Neural cell (in vitro differentiated cells): ENCODE measurements around the gene KISS1R. TPM values are rescaled to one million over a fixed set of nuclear protein-coding genes. Genes with fewer than 3 reads are reported as not detected.

Experiments used
- H2AFZ ChIP-seq: fragments of 200-600, 300-800 bp; sonication (generic), shearing (Covaris generic); 2 replicates; pipeline ENCODE4 v1.6.0; 2014; ENCODE audit warnings: low read depth, mild to moderate bottlenecking, antibody characterized with exemption, low read length, moderate library complexity
- H3F3A ChIP-seq: fragments of 200-600 bp; shearing (Covaris generic); 2 replicates; pipeline ENCODE4 v1.6.1; 2016; ENCODE audit warnings: mild to moderate bottlenecking, moderate library complexity, mixed read lengths, antibody characterized with exemption, low read length; ENCODE audit not compliant: insufficient read depth, poor library complexity, severe bottlenecking
- H3K27ac ChIP-seq: fragments of 200-600, 300-800 bp; sonication (generic), shearing (Covaris generic); 2 replicates; pipeline ENCODE4 v1.5.1; 2014; ENCODE audit warnings: mild to moderate bottlenecking, low read length, moderate library complexity
- H3K27me3 ChIP-seq: fragments of 300-800, 200-600 bp; sonication (generic), shearing (Covaris generic); 2 replicates; pipeline ENCODE4 v1.6.0; 2014; ENCODE audit warnings: mild to moderate bottlenecking, low read depth, low read length, moderate library complexity; ENCODE audit not compliant: insufficient read depth
- H3K36me3 ChIP-seq: fragments of 300-800, 200-600 bp; sonication (generic), shearing (Covaris generic); 2 replicates; pipeline ENCODE4 v1.5.1; 2014; ENCODE audit warnings: mild to moderate bottlenecking, antibody characterized with exemption, low read length, moderate library complexity; ENCODE audit not compliant: insufficient read depth
- H3K4me2 ChIP-seq: fragments of 300-800, 200-600 bp; sonication (generic), shearing (Covaris generic); 2 replicates; pipeline ENCODE4 v1.6.0; 2014; ENCODE audit warnings: mild to moderate bottlenecking, low read length
- H3K4me3 ChIP-seq: fragments of 300-800, 200-600 bp; sonication (generic), shearing (Covaris generic); 2 replicates; pipeline ENCODE4 v1.5.1; 2014; ENCODE audit warnings: mild to moderate bottlenecking, low read length, moderate library complexity
- H3K79me2 ChIP-seq: fragments of 200-600 bp; shearing (Covaris generic); replicated peaks from 2 replicates; pipeline ENCODE4 v1.6.0; 2014; ENCODE audit warnings: mild to moderate bottlenecking, low read length, moderate library complexity; ENCODE audit not compliant: insufficient read depth
- H3K9ac ChIP-seq: fragments of 300-800, 200-600 bp; sonication (generic), shearing (Covaris generic); 2 replicates; pipeline ENCODE4 v1.6.1; 2016; ENCODE audit warnings: mild to moderate bottlenecking, low read length, mixed read lengths
- H3K9me2 ChIP-seq: fragments of 200-600 bp; shearing (Covaris generic); 2 replicates; pipeline ENCODE4 v1.6.1; 2016; ENCODE audit warnings: mild to moderate bottlenecking, low read length, mixed read lengths; ENCODE audit not compliant: insufficient read depth
- H3K9me3 ChIP-seq: fragments of 200-600, 300-800 bp; sonication (generic), shearing (Covaris generic); 2 replicates; pipeline ENCODE4 v1.6.1; 2016; ENCODE audit warnings: mild to moderate bottlenecking, mixed run types, low read length, moderate library complexity, mixed read lengths
- H4K20me1 ChIP-seq: fragments of 200-600 bp; shearing (Covaris generic); 2 replicates; pipeline ENCODE4 v1.6.1; 2016; ENCODE audit warnings: mild to moderate bottlenecking, mixed run types; ENCODE audit not compliant: insufficient read depth
- EP300 ChIP-seq: fragments of 450-650 bp; conservative IDR thresholded peaks from 2 replicates; pipeline ENCODE4 v1.6.1; 2014; ENCODE audit warnings: antibody characterized with exemption, mild to moderate bottlenecking, moderate library complexity; ENCODE audit not compliant: poor library complexity, severe bottlenecking
- EZH2 ChIP-seq: fragments of 200-600, 300-800 bp; shearing (Covaris generic), sonication (generic); IDR thresholded peaks from 2 replicates; pipeline ENCODE4 v1.6.1; 2014; ENCODE audit warnings: antibody characterized with exemption, low read length, borderline replicate concordance, mild to moderate bottlenecking; ENCODE audit not compliant: insufficient read depth, poor library complexity, severe bottlenecking
- MXI1 ChIP-seq: fragments of 450-650 bp; conservative IDR thresholded peaks from 2 replicates; pipeline ENCODE4 v1.6.1; 2014; ENCODE audit warnings: antibody characterized with exemption, mild to moderate bottlenecking; ENCODE audit not compliant: poor library complexity, severe bottlenecking
- POLR2AphosphoS5 ChIP-seq: IDR thresholded peaks from 2 replicates; pipeline ENCODE4 v1.6.1; 2012
- RAD21 ChIP-seq: fragments of 450-650 bp; conservative IDR thresholded peaks from 2 replicates; pipeline ENCODE4 v1.6.1; 2014; ENCODE audit warnings: antibody characterized with exemption, mild to moderate bottlenecking, moderate library complexity
- REST ChIP-seq: IDR thresholded peaks from 2 replicates; pipeline ENCODE4 v1.6.1; 2012; ENCODE audit warnings: borderline replicate concordance
- SMC3 ChIP-seq: fragments of 450-650 bp; conservative IDR thresholded peaks from 2 replicates; pipeline ENCODE4 v1.6.1; 2014; ENCODE audit warnings: antibody characterized with exemption, mild to moderate bottlenecking, moderate library complexity; ENCODE audit not compliant: poor library complexity
- TAF1 ChIP-seq: IDR thresholded peaks from 2 replicates; pipeline ENCODE4 v1.6.1; 2012; ENCODE audit warnings: low read depth
- polyA plus RNA-seq: library from polyadenylated mRNA; depleted of rRNA; stranded (reverse); fragments of >200 nt; gene quantifications from 2 replicates; pipeline ENCODE4 v1.2.3, GENCODE V29; 2014
- TF ChIP-seq, protein P1 (sequence below): fragments of 450-650 bp; IDR thresholded peaks from 2 replicates; pipeline ENCODE4 v1.5.1; 2014; ENCODE audit warnings: antibody characterized with exemption, mild to moderate bottlenecking, moderate library complexity; ENCODE audit not compliant: poor library complexity, severe bottlenecking

The KISS1R gene
- polyA plus RNA-seq, 1 donor from 2014 or later = 5.4 TPM

DNA sequence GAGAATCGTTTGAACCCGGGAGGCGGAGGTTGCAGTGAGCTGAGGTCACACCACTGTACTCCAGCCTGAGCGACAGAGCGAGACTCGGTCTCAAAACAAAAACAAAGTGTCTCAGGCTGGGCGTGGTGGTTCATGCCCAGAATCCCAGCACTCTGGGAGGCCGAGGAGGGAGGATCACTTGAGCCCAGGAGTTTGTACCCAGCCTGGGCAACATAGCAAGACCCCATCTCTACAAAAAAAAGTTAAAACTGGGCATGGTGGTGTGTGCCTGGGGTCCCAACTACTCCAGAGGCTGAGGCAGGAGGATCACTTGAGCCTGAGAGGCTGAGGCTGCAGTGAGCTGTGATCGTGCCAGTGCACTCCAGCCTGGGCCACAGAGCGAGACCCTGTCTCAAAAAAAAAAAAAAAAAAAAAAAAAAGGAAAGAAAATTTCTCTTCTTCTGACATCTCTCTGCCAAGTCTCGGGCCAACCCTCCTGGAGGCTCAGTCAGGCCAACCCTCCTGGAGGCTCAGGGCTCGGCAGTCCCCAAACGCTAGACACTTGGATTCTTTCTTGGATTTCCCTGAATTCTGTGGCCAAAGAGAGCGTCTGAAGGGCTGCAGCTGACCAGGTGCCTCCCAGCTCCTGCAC lies 35.0 kb downstream of the KISS1R start:
- Histone ChIP-seq H3K9ac (no peak overlapping the region), H3K4me3 (no peak overlapping the region), H3K4me2 (no peak overlapping the region), H3K9me2 (no peaks in the 10 kb centered on the region), H2AFZ (no peak overlapping the region), H3K36me3 (no peaks in the 10 kb centered on the region), H3K27me3 (no peaks in the 10 kb centered on the region), H3F3A (no peaks in the 10 kb centered on the region), H3K9me3 (no peaks in the 10 kb centered on the region), H3K79me2 (no peaks in the 10 kb centered on the region), H4K20me1 (no peaks in the 10 kb centered on the region), H3K27ac (no peak overlapping the region)
- TF ChIP-seq, protein P1, sequence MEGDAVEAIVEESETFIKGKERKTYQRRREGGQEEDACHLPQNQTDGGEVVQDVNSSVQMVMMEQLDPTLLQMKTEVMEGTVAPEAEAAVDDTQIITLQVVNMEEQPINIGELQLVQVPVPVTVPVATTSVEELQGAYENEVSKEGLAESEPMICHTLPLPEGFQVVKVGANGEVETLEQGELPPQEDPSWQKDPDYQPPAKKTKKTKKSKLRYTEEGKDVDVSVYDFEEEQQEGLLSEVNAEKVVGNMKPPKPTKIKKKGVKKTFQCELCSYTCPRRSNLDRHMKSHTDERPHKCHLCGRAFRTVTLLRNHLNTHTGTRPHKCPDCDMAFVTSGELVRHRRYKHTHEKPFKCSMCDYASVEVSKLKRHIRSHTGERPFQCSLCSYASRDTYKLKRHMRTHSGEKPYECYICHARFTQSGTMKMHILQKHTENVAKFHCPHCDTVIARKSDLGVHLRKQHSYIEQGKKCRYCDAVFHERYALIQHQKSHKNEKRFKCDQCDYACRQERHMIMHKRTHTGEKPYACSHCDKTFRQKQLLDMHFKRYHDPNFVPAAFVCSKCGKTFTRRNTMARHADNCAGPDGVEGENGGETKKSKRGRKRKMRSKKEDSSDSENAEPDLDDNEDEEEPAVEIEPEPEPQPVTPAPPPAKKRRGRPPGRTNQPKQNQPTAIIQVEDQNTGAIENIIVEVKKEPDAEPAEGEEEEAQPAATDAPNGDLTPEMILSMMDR = no peak
- TF ChIP-seq MXI1 = no peak
- no peak for TF ChIP-seq POLR2AphosphoS5
- no peak for TF ChIP-seq RAD21
- TF ChIP-seq SMC3 = no peak
- TF ChIP-seq EZH2 = no peak
- TF ChIP-seq REST = no peak
- no peak for TF ChIP-seq TAF1
- no peak for TF ChIP-seq EP300

GRCh38 chr19:952680-953444 lies 35.7 kb downstream of the KISS1R start:
- H3K4me2 ChIP-seq = no peak overlapping the region
- H3K27ac ChIP-seq = no peak overlapping the region
- no peaks in the 10 kb centered on the region for H3K9me3 ChIP-seq
- no peaks in the 10 kb centered on the region for H3K36me3 ChIP-seq
- H3K9me2 ChIP-seq = no peaks in the 10 kb centered on the region
- H3K27me3 ChIP-seq = no peaks in the 10 kb centered on the region
- no peaks in the 10 kb centered on the region for H3K79me2 ChIP-seq
- no peaks in the 10 kb centered on the region for H3F3A ChIP-seq
- no peak overlapping the region for H3K4me3 ChIP-seq
- H4K20me1 ChIP-seq = no peaks in the 10 kb centered on the region
- no peak overlapping the region for H3K9ac ChIP-seq
- no peak overlapping the region for H2AFZ ChIP-seq
- no peak for TF ChIP-seq EZH2
- no peak for TF ChIP-seq RAD21
- TF ChIP-seq SMC3 = no peak
- TF ChIP-seq POLR2AphosphoS5 = no peak
- no peak for TF ChIP-seq EP300
- TF ChIP-seq TAF1 = no peak
- TF ChIP-seq, protein P1 = no peak
- no peak for TF ChIP-seq MXI1
